Trophoblast cell (in vitro differentiated cells and primary cell): ENCODE data around the gene SEMA6A.

ENCODE experiments used
- DNase-seq, 2 donors: peaks; one replicate each; pipeline ENCODE4 v3.0.0-alpha.2; 2016
- H2AFZ ChIP-seq: 2 replicates; pipeline ENCODE4 v1.6.1; 2013; ENCODE audit warnings: low read length, moderate library complexity, mild to moderate bottlenecking; ENCODE audit not compliant: insufficient read depth, poor library complexity
- H2AK5ac ChIP-seq: 2 replicates; pipeline ENCODE4 v1.6.1; 2013; ENCODE audit warnings: mild to moderate bottlenecking, low read length
- H2BK120ac ChIP-seq: 2 replicates; pipeline ENCODE4 v1.6.1; 2013; ENCODE audit warnings: low read length, mild to moderate bottlenecking, moderate library complexity; ENCODE audit not compliant: insufficient read depth, poor library complexity
- H2BK12ac ChIP-seq: 2 replicates; pipeline ENCODE4 v1.6.1; 2013; ENCODE audit warnings: mild to moderate bottlenecking, low read length, moderate library complexity
- H2BK5ac ChIP-seq: 2 replicates; pipeline ENCODE4 v1.6.1; 2013; ENCODE audit warnings: low read length, low read depth, moderate library complexity, mild to moderate bottlenecking; ENCODE audit not compliant: poor library complexity
- H3K14ac ChIP-seq: 2 replicates; pipeline ENCODE4 v1.6.1; 2013; ENCODE audit warnings: mild to moderate bottlenecking, low read length
- H3K18ac ChIP-seq: 2 replicates; pipeline ENCODE4 v1.6.1; 2013; ENCODE audit warnings: mild to moderate bottlenecking, low read length
- H3K23ac ChIP-seq: 2 replicates; pipeline ENCODE4 v1.6.1; 2013; ENCODE audit warnings: low read length
- H3K27ac ChIP-seq: 2 replicates; pipeline ENCODE4 v1.5.1; 2013; ENCODE audit warnings: low read depth, mild to moderate bottlenecking, inconsistent platforms, low read length, moderate library complexity
- H3K27me3 ChIP-seq: 2 replicates; pipeline ENCODE4 v1.6.1; 2013; ENCODE audit warnings: inconsistent platforms, mild to moderate bottlenecking, low read length, moderate library complexity; ENCODE audit not compliant: insufficient read depth
- H3K36me3 ChIP-seq, 2 experiments: 1 replicate in 1 of 2; 2 replicates in 1 of 2; pipeline ENCODE4 v1.6.1; 2013; ENCODE audit warnings: low read length in 2 of 2, mild to moderate bottlenecking in 2 of 2, moderate library complexity in 1 of 2; ENCODE audit not compliant: insufficient read depth in 2 of 2, control insufficient read depth in 1 of 2
- H3K4ac ChIP-seq: 2 replicates; pipeline ENCODE4 v1.6.1; 2013; ENCODE audit warnings: low read depth, mild to moderate bottlenecking, low read length, moderate library complexity
- H3K4me1 ChIP-seq, 2 experiments: 1 replicate in 1 of 2; 2 replicates in 1 of 2; pipeline ENCODE4 v1.6.1; 2013; ENCODE audit warnings: low read length in 2 of 2, mild to moderate bottlenecking in 2 of 2, moderate library complexity in 1 of 2; ENCODE audit not compliant: insufficient read depth in 2 of 2, control insufficient read depth in 1 of 2
- H3K4me2 ChIP-seq: 2 replicates; pipeline ENCODE4 v1.6.1; 2013; ENCODE audit warnings: inconsistent platforms, mild to moderate bottlenecking, low read length, moderate library complexity
- H3K4me3 ChIP-seq: 2 replicates; pipeline ENCODE4 v1.5.1; 2013; ENCODE audit warnings: mild to moderate bottlenecking, low read depth, low read length, inconsistent platforms
- H3K79me1 ChIP-seq: one replicate; pipeline ENCODE4 v1.6.1; 2013; ENCODE audit warnings: low read length
- H3K79me2 ChIP-seq: 2 replicates; pipeline ENCODE4 v1.6.1; 2013; ENCODE audit warnings: low read length, mild to moderate bottlenecking; ENCODE audit not compliant: control insufficient read depth, insufficient read depth, poor library complexity
- H3K9ac ChIP-seq: 2 replicates; pipeline ENCODE4 v1.6.1; 2013; ENCODE audit warnings: mild to moderate bottlenecking, low read length
- H3K9me3 ChIP-seq: 2 replicates; pipeline ENCODE4 v1.6.1; 2013; ENCODE audit warnings: low read depth, mild to moderate bottlenecking, control low read depth, inconsistent platforms, low read length; ENCODE audit not compliant: insufficient read depth
- H4K12ac ChIP-seq: 2 replicates; pipeline ENCODE4 v1.6.1; 2013; ENCODE audit warnings: low read depth, mild to moderate bottlenecking, low read length, moderate library complexity
- H4K8ac ChIP-seq: 2 replicates; pipeline ENCODE4 v1.6.1; 2013; ENCODE audit warnings: low read depth, mild to moderate bottlenecking, low read length, moderate library complexity
- H4K91ac ChIP-seq: one replicate; pipeline ENCODE4 v1.6.1; 2013; ENCODE audit warnings: low read depth, mild to moderate bottlenecking, low read length, moderate library complexity
- WGBS: extraction: QIAGEN DNeasy Blood & Tissue Kit; methylation state at CpG from one replicate; pipeline ENCODE4 v1.1.7; 2013; ENCODE audit warnings: missing lambda C conversion rate; ENCODE audit not compliant: insufficient read length, insufficient coverage; ENCODE audit errors: extremely low coverage; 5-methylcytosine and 5-hydroxymethylcytosine counted together

Gene SEMA6A

GRCh38 chr5:116510517-116510916 lies 64.1 kb downstream of the SEMA6A start:
- Histone ChIP-seq H3K23ac (no peak overlapping the region), H3K4ac (peak overlapping the region; percentile 80), H3K4me3 (no peak overlapping the region), H4K12ac (no peak overlapping the region), H3K79me2 (peaks cover 20% of the 10 kb centered on the region), H2AFZ (no peak overlapping the region), H2BK12ac (no peak overlapping the region), H3K27me3 (no peaks in the 10 kb centered on the region), H3K9ac (no peak overlapping the region), H3K4me1 (peaks cover 12 to 17% of the 10 kb centered on the region in 2 experiments), H2BK120ac (no peak overlapping the region), H4K91ac (no peak overlapping the region), H3K14ac (no peak overlapping the region), H3K4me2 (no peak overlapping the region), H3K18ac (no peak overlapping the region), H4K8ac (no peak overlapping the region), H3K36me3 (peaks cover 0 to 2% of the 10 kb centered on the region in 2 experiments), H3K27ac (no peak overlapping the region), H2AK5ac (no peak overlapping the region), H2BK5ac (no peak overlapping the region), H3K9me3 (no peaks in the 10 kb centered on the region), H3K79me1 (no peaks in the 10 kb centered on the region)
- WGBS, result no CpG with 5 or more reads among the region's 1 CpG
- no peak for DNase-seq

DNA sequence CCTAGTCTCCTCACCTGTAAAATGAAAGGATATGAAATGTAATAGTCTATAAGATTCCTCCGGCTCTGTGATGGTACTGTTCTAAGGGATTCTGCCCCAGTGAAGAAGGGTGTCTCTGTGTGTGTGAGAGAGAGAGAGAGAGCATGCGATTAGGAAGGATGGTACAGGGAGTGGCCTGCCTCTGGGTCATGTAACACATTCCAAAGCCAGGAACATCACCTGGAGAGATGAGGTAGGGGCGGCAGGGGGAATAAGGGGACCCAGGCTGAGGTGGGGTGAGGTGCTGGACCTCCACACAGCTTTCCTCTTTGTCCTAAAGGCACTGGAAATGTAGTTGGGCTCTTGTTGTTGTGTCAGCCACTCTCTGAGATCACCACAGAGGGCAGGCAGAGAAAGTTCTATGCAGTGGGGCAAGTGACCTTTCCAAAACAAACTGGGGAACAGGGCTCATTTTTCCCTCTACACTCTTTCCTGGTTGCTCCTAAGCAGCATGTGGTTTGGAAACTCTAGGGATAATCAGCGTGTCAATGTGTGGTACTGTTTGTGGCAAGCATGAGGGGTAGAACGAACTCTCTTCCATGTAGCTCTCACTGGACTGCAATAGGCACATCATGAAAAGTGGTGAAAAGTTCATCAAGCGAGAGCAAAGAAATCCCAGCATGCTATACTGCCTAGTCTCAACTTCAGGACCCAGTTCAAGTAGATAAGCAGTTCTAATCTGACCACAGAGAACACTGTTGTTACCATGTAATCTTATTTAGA lies 65.0 kb downstream of the SEMA6A start:
- Histone ChIP-seq H3K4me1 (peaks cover 10 to 15% of the 10 kb centered on the region in 2 experiments), H4K12ac (no peak overlapping the region), H3K27me3 (no peaks in the 10 kb centered on the region), H2BK120ac (no peak overlapping the region), H3K9ac (no peak overlapping the region), H2BK5ac (no peak overlapping the region), H3K4me2 (no peak overlapping the region), H4K91ac (no peak overlapping the region), H2AFZ (no peak overlapping the region), H3K23ac (no peak overlapping the region), H3K27ac (no peak overlapping the region), H4K8ac (no peak overlapping the region), H3K79me2 (peaks cover 18% of the 10 kb centered on the region), H3K14ac (no peak overlapping the region), H3K4me3 (no peak overlapping the region), H3K79me1 (no peaks in the 10 kb centered on the region), H3K4ac (peak overlapping the region; percentile 96), H2AK5ac (no peak overlapping the region), H3K18ac (no peak overlapping the region), H3K36me3 (peaks cover 0 to 2% of the 10 kb centered on the region in 2 experiments), H3K9me3 (no peaks in the 10 kb centered on the region), H2BK12ac (no peak overlapping the region)
- WGBS, result no CpG with 5 or more reads among the region's 6 CpGs
- no peak for DNase-seq

DNA sequence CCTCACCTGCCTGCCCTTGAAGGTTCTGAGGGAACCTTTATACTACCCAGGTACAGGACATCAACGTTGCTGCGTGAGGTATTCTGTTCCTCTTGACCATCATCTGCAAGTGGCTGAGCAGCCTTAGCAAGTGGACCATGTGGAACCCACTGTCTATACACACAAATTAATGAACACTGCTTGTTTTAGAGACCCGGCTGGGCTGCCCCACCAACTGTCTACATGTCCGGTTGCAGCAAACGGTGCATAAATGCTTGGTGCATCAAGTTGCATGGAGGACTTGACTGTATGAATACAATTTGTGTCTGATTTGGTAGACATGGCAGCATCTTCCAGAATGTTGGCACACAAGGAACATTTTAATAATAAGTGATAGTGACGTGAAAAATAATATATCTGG lies 65.8 kb downstream of the SEMA6A start:
- Histone ChIP-seq H2AK5ac (no peak overlapping the region), H3K18ac (no peak overlapping the region), H3K4me2 (no peak overlapping the region), H2BK5ac (no peak overlapping the region), H3K9ac (no peak overlapping the region), H2BK120ac (no peak overlapping the region), H4K12ac (no peak overlapping the region), H3K4ac (peak overlapping the region; percentile 83), H2AFZ (no peak overlapping the region), H2BK12ac (no peak overlapping the region), H3K9me3 (no peaks in the 10 kb centered on the region), H3K23ac (no peak overlapping the region), H3K27ac (no peak overlapping the region), H4K91ac (no peak overlapping the region), H3K4me1 (peaks cover 9 to 15% of the 10 kb centered on the region in 2 experiments), H3K27me3 (no peaks in the 10 kb centered on the region), H3K79me2 (peaks cover 18% of the 10 kb centered on the region), H3K79me1 (no peaks in the 10 kb centered on the region), H4K8ac (no peak overlapping the region), H3K14ac (no peak overlapping the region), H3K36me3 (peaks cover 2 to 3% of the 10 kb centered on the region in 2 experiments), H3K4me3 (no peak overlapping the region)
- WGBS, result no CpG with 5 or more reads among the region's 6 CpGs
- DNase-seq, result no peak

GRCh38 chr5:116507941-116508655 lies 66.5 kb downstream of the SEMA6A start:
- no peak overlapping the region for H4K12ac ChIP-seq

More at GRCh38 chr5:116507941-116508655, 66.5 kb downstream of the SEMA6A start:
- Histone ChIP-seq H3K4me1 (peaks cover 13 to 20% of the 10 kb centered on the region in 2 experiments), H3K4ac (peak overlapping the region; percentile 73), H3K23ac (no peak overlapping the region), H4K8ac (no peak overlapping the region), H2BK12ac (no peak overlapping the region), H3K4me3 (no peak overlapping the region), H3K79me2 (peaks cover 18% of the 10 kb centered on the region), H3K4me2 (no peak overlapping the region), H2BK120ac (no peak overlapping the region), H3K27me3 (no peaks in the 10 kb centered on the region), H3K36me3 (peaks cover 5 to 7% of the 10 kb centered on the region in 2 experiments), H4K91ac (no peak overlapping the region), H2AFZ (no peak overlapping the region), H2BK5ac (no peak overlapping the region), H3K27ac (no peak overlapping the region), H2AK5ac (no peak overlapping the region), H3K9ac (no peak overlapping the region), H3K79me1 (no peaks in the 10 kb centered on the region), H3K18ac (no peak overlapping the region), H3K14ac (no peak overlapping the region), H3K9me3 (no peaks in the 10 kb centered on the region)
- WGBS, result no CpG with 5 or more reads among the region's 10 CpGs
- DNase-seq, result no peak
